ENCODE measurements around the gene MYCBP2. TPM values are rescaled to one million over a fixed set of nuclear protein-coding genes. Genes with fewer than 3 reads are reported as not detected.

The MYCBP2 gene
- total RNA-seq, 2 experiments from 2014 or later: 97.5 to 101 TPM

DNA sequence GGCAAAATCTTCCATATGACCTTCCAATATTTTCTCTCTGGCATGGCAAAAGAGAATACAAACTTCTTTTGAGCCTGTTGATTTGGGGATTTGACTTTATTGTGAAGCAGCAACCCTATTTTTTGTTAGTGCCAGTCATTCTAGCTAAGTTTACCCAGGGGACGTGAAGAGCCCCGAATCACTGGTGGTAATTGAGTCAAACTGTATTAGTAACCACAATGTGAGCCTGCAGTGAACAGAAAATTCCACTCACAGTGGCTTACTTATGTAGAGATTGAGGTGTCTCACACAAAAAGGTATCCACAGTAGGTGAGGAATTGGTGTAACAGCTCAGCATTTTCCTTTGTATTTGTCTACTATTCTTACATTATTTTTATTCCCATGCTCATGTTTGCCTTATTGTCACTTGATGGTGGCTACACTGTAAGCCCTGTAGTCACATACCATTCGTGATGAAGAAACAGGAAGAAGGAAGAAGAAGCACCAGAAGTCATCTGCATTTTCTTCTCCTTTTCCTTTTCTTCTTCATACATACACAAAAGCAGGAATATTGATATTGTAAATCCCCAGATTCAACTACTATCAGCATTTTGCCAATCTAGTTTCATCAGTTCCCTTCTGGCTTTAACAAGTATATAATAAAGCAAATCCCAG lies 33.3 kb upstream of the MYCBP2 start:
- H3K36me3 Mint-ChIP-seq (ENCODE audit: low read depth): no peaks in the 10 kb centered on the region
- ATAC-seq: no peak
- DNase-seq: no peak
- intact Hi-C loops (cut with micrococcal nuclease): no loop called here
- ChIA-PET POLR2A (no interaction called here), CTCF (interaction anchor here (1.0 to 1.3 kb wide), 2 partner anchors 20 to 119 kb away, joined by 3 to 4 read pairs; no protein-coding TSS in a partner anchor)
- no peaks in the 10 kb centered on the region for H3K27me3 Mint-ChIP-seq
- no peak overlapping the region for H3K4me3 Mint-ChIP-seq
- TF ChIP-seq, protein P1, sequence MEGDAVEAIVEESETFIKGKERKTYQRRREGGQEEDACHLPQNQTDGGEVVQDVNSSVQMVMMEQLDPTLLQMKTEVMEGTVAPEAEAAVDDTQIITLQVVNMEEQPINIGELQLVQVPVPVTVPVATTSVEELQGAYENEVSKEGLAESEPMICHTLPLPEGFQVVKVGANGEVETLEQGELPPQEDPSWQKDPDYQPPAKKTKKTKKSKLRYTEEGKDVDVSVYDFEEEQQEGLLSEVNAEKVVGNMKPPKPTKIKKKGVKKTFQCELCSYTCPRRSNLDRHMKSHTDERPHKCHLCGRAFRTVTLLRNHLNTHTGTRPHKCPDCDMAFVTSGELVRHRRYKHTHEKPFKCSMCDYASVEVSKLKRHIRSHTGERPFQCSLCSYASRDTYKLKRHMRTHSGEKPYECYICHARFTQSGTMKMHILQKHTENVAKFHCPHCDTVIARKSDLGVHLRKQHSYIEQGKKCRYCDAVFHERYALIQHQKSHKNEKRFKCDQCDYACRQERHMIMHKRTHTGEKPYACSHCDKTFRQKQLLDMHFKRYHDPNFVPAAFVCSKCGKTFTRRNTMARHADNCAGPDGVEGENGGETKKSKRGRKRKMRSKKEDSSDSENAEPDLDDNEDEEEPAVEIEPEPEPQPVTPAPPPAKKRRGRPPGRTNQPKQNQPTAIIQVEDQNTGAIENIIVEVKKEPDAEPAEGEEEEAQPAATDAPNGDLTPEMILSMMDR (IDR thresholded peaks at IDR 0.05): no peak
- H3K4me1 Mint-ChIP-seq (ENCODE audit: low read depth): peaks cover 3% of the 10 kb centered on the region
- no peak overlapping the region for H3K27ac Mint-ChIP-seq
- no peaks in the 10 kb centered on the region for H3K9me3 Mint-ChIP-seq

DNA sequence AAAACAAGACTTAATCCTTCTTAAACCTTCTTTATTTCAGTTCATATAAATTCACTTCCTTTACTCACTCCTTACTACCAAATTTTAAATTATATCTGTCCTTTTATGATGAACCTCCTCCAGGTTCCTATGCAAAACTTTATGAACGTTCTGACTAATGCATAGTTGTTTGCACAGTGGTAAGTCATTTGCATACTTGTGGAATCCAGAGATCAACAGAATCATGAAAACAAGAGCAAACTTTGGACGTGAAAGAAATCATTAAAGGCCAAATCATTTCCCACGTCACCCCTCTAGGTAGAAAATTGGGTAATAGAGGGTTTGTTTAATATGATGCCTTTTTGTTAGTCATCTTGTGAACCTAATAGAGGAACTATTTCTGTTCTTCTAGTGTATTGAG lies 32.3 kb upstream of the MYCBP2 start:
- TF ChIP-seq, protein P1 (IDR thresholded peaks at IDR 0.05): no peak
- Mint-ChIP-seq H3K4me3 (no peak overlapping the region), H3K4me1 (ENCODE audit: low read depth) (peaks cover 4% of the 10 kb centered on the region), H3K9me3 (no peaks in the 10 kb centered on the region), H3K27ac (no peak overlapping the region), H3K27me3 (no peaks in the 10 kb centered on the region), H3K36me3 (ENCODE audit: low read depth) (no peaks in the 10 kb centered on the region)
- POLR2A ChIA-PET: no interaction called here
- no peak for DNase-seq
- no peak for ATAC-seq
- intact Hi-C loops (cut with micrococcal nuclease): no loop called here
- CTCF ChIA-PET: interaction anchor here (1.0 to 1.3 kb wide), 2 partner anchors 21 to 120 kb away, joined by 3 to 4 read pairs; no protein-coding TSS in a partner anchor

DNA sequence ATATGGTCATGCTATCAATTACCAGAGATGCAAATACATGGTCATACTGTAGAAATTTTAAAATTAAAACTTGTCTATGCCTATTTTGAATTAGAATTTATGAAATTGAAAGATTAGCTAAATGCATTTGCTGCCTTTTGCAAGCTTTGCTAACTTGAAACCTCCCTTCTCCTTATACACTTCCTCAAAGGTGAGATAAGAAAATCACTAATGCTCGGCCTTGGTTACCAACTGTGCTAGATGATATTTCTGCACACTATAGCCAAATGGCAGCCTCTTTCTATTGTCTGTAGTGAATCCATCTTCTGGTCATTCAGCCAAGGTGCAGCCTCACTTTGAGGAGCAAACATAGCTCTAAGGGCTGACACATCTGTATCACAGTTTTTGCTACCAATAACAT lies 31.1 kb upstream of the MYCBP2 start:
- H3K4me3 Mint-ChIP-seq: no peak overlapping the region
- no peak for ATAC-seq
- no peak for DNase-seq
- no peaks in the 10 kb centered on the region for H3K9me3 Mint-ChIP-seq
- no peak overlapping the region for H3K27ac Mint-ChIP-seq
- peaks cover 10% of the 10 kb centered on the region for H3K4me1 Mint-ChIP-seq (ENCODE audit: low read depth)
- POLR2A ChIA-PET: interaction anchor here (1.1 kb wide), 1 partner anchor 31 kb away, joined by 3 read pairs; the partner anchor contains the start of gene MYCBP2
- no peaks in the 10 kb centered on the region for H3K36me3 Mint-ChIP-seq (ENCODE audit: low read depth)
- no peaks in the 10 kb centered on the region for H3K27me3 Mint-ChIP-seq
- intact Hi-C loops (cut with micrococcal nuclease): no loop called here
- TF ChIP-seq, protein P1 (IDR thresholded peaks at IDR 0.05): no peak
- CTCF ChIA-PET: interaction anchor here (1.2 kb wide), 1 partner anchor 120 kb away, joined by 4 read pairs; no protein-coding TSS in a partner anchor

DNA sequence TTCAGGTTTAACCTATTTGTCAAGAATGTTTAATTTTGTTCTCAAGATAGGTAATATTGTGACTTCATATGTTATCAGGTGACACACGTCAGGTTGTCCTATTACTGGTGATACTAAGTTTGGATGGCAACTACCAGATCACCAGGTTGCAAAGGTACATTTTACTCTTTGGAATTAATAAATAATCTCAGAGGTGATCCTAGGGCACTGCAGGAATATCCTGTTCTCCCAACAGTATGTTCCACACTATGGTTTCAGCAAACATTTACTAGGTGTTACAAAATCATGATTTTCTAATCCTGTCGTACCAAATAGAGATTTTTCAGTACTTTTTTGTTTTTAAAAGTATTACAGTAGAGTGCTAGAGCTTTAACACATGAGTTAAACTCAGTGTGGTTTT lies 29.3 kb upstream of the MYCBP2 start:
- no peak overlapping the region for H3K4me3 Mint-ChIP-seq
- H3K27ac Mint-ChIP-seq: no peak overlapping the region
- H3K4me1 Mint-ChIP-seq (ENCODE audit: low read depth): peaks cover 10% of the 10 kb centered on the region
- CTCF ChIA-PET: no interaction called here
- POLR2A ChIA-PET: interaction anchor here (0.9 kb wide), 1 partner anchor 10 kb away, joined by 4 read pairs; no protein-coding TSS in a partner anchor
- H3K36me3 Mint-ChIP-seq (ENCODE audit: low read depth): no peaks in the 10 kb centered on the region
- H3K9me3 Mint-ChIP-seq: no peaks in the 10 kb centered on the region
- intact Hi-C loops (cut with micrococcal nuclease): no loop called here
- ATAC-seq: no peak
- no peaks in the 10 kb centered on the region for H3K27me3 Mint-ChIP-seq
- TF ChIP-seq, protein P1 (IDR thresholded peaks at IDR 0.05): no peak
- DNase-seq: no peak

GRCh38 chr13:77353995-77354394 lies 27.1 kb upstream of the MYCBP2 start:
- CTCF ChIA-PET: no interaction called here
- Mint-ChIP-seq H3K4me3 (no peak overlapping the region), H3K9me3 (no peaks in the 10 kb centered on the region), H3K27ac (no peak overlapping the region), H3K27me3 (no peaks in the 10 kb centered on the region), H3K4me1 (ENCODE audit: low read depth) (peaks cover 8% of the 10 kb centered on the region), H3K36me3 (ENCODE audit: low read depth) (no peaks in the 10 kb centered on the region)
- ATAC-seq: no peak
- DNase-seq: no peak
- TF ChIP-seq, protein P1 (IDR thresholded peaks at IDR 0.05): no peak
- intact Hi-C loops (cut with micrococcal nuclease): no loop called here
- POLR2A ChIA-PET: no interaction called here

Measured in activated CD8-positive, alpha-beta T cell treated with anti-CD3 and anti-CD28 coated beads for 36 hours (primary cell).